GM12873 (cell line): ENCODE results near the gene KDM4F.

Source experiments
- TF ChIP-seq, protein P1 (sequence below): IDR thresholded peaks from 2 replicates; pipeline ENCODE4 v1.5.1; 2012; ENCODE audit warnings: low read depth, mild to moderate bottlenecking, moderate library complexity, low read length, control low read depth; ENCODE audit not compliant: insufficient read depth; ENCODE audit errors: missing control alignments

KDM4F gene

DNA sequence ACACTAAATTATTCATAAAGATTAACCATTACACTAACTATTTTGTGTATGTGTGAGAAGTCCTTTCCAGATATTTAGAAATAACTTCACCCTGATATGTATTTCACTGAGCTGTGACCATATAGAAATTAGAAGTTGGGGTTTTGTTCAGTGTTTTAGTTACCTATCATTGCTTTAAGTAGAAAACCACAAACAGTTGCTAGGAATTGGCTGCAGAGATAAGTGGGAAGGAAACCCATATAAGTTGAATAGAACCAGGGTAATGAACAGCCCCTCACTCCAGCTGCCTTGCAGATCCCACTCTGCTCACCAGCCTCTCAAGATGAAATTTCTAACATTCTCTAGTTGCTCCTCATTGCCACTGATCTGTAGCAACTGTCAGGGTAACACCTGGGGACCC, 27.8 kb downstream of the KDM4F start:
- TF ChIP-seq, protein P1, sequence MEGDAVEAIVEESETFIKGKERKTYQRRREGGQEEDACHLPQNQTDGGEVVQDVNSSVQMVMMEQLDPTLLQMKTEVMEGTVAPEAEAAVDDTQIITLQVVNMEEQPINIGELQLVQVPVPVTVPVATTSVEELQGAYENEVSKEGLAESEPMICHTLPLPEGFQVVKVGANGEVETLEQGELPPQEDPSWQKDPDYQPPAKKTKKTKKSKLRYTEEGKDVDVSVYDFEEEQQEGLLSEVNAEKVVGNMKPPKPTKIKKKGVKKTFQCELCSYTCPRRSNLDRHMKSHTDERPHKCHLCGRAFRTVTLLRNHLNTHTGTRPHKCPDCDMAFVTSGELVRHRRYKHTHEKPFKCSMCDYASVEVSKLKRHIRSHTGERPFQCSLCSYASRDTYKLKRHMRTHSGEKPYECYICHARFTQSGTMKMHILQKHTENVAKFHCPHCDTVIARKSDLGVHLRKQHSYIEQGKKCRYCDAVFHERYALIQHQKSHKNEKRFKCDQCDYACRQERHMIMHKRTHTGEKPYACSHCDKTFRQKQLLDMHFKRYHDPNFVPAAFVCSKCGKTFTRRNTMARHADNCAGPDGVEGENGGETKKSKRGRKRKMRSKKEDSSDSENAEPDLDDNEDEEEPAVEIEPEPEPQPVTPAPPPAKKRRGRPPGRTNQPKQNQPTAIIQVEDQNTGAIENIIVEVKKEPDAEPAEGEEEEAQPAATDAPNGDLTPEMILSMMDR, result no peak

DNA sequence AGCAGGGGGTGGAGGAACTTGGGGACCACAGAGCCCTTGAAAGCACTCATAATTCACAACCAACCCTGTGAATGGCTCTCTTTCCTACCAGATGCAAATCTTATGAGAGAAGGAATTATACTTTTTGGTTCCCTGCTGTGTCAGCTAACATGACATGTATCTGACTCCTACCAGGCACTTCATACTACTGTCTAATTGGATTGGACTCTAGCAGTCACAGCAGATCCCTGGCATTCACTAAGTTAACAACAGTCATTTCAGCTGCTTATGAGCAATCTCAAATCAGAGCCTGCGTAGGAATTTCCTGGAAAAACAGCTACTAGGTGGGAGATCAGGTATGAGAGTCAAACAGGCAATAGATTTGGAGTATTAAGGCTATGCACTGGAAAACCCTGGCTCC, 29.3 kb downstream of the KDM4F start:
- TF ChIP-seq, protein P1, result no peak

DNA sequence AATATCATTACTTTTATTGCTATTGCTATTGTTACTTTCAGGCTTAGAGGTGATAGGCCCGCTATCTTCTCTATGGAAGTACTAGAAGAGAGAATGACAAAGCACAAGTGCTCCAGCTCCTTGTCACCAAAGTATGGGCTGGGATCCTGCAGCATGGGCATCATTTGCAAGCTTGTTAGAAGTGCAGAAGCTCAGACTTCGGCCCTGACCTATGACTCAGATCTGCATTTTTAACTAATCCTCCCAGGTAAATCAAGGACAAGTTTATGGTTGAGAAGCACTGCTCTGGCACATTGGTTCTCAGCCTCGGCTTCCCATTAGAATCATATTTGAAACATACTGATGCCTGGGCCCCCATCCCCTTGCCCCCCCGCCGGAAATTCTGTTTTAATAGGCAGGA, 31.8 kb downstream of the KDM4F start:
- TF ChIP-seq, protein P1, result no peak

DNA sequence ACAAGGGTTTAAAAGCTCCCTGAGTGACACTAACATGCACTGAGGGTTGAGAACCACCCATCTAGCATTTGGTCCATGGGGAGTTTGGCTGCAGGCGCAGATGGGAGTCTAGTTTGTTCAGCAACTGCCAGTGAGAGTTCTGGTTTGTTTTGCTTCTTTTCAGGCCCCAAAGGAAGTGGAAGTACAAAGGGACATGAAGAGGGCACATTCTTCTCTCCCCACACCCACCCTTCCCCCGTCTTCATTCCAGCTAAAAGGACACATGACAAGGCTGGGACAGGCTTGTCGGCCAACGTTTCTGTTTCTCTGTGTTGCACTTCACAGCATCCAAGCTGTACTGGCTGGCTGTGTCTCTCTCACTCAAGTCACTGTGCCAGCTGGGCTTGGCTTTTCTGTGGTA, 32.2 kb downstream of the KDM4F start:
- TF ChIP-seq, protein P1, result no peak

DNA sequence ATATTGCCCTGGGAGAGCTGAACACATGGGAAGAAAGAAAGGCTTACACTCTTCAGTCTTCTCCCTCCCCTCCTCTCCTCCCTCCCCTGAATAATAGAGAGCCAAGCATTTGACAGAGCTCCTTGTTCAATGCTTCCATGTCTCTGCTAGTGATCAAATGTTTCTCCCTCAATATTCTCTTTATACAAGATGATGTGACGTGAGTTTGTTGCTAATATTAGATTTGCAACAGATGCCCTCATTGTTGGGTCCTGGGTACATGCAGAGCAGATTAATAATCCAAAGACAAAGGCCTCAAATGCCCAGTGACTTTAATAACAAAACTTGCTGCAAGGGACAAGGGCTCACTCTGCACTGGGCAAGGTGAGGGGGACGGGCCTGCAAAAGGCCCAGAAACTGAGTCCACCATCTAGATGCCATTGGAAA, 33.4 kb downstream of the KDM4F start:
- TF ChIP-seq, protein P1, result no peak

DNA sequence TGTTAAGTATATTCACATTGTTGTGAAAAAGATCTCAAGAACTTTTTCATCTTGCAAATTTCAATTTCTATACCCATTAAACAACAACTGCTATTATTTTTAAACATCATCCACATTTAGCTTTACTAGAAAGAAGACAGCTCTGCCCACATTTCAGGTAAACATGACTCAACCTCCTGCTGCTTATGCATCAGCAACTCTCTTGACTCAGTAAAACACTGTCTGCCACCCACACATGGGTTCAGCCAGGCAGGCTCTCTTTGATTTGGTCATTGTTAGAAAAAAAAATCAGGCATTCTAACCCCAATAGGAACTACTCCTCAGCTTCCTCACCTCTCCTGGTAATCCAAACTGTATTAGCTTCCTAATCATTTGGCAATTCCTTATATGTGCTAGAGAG, 35.3 kb downstream of the KDM4F start:
- TF ChIP-seq, protein P1, result no peak

DNA sequence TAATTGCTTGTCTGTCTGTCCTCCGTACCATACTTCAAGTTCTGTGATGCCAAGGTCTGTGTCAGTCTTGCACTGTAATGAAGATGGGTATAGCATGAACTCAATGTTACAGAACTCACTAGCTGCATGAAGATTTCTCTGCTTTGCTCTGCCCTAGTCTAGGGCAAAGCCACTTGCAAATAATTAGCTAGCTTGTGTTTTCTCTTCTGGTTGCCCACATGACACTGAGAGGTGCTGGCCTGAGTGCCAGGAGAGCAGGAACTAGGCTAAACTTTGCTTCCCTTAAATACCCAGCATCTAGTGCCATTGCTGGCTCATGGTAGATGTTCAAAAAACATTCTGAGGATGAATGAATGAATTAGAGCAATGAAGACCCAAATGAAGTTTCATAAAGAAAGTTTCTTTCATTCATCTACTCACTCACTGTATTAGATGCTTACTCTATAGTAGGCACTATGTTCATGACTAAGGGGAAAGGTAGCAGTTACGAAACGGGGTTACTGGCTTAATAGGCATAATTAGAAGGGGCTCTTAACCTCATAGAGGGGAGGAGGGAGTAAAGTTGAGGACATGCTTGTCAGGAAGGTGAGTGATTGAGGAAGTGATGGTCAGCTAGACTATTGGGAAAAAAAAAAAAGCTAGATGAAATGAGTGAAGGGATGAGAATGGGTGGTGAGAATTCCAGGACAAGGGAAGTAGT, 36.0 kb downstream of the KDM4F start:
- TF ChIP-seq, protein P1, result no peak
